Cardiac muscle cell (in vitro differentiated cells and primary cell): ENCODE data around the gene CTNNA2. TPM values are rescaled to one million over a fixed set of nuclear protein-coding genes. Genes with fewer than 3 reads are reported as not detected.

Experiments used
- DNase-seq, 2 donors: peaks; one replicate each; pipeline versions ENCODE4 v3.0.0 to v3.0.0-alpha.2; 2010 to 2017; ENCODE audit warnings: low read depth in 1 of 2, low spot score in 1 of 2
- H3K27ac ChIP-seq: fragments of 200-600 bp; sonication (generic); 2 replicates; pipeline ENCODE4 v1.5.1; 2016
- H3K27me3 ChIP-seq: fragments of 200-600 bp; sonication (generic); 2 replicates; pipeline ENCODE4 v1.6.0; 2016; ENCODE audit warnings: control low read depth
- H3K36me3 ChIP-seq: fragments of 200-600 bp; sonication (generic); 2 replicates; pipeline ENCODE4 v1.5.1; 2016; ENCODE audit warnings: control low read depth
- H3K4me1 ChIP-seq: fragments of 200-600 bp; sonication (generic); 2 replicates; pipeline ENCODE4 v1.8.1; 2017; ENCODE audit warnings: low read depth, mild to moderate bottlenecking, mixed run types
- H3K4me3 ChIP-seq: fragments of 200-600 bp; sonication (generic); 2 replicates; pipeline ENCODE4 v1.5.1; 2016; ENCODE audit warnings: mild to moderate bottlenecking
- H3K9me3 ChIP-seq: fragments of 200-600 bp; sonication (generic); 2 replicates; pipeline ENCODE4 v1.5.1; 2017; ENCODE audit warnings: low read depth, mild to moderate bottlenecking, control low read depth
- CTCF ChIP-seq: IDR thresholded peaks from 2 replicates; pipeline ENCODE4 v1.5.1; 2012; ENCODE audit warnings: low read depth, mild to moderate bottlenecking, low read length
- polyA plus RNA-seq: library from polyadenylated mRNA; unstranded; fragments of >200 nt; fragmentation: Nextera tagmentation; extraction: Ambion mirVana; gene quantifications from 2 replicates; pipeline ENCODE4 v1.2.1, GENCODE V29; 2016
- total RNA-seq: library from RNA; depleted of rRNA; stranded (reverse); fragments of >200 nt; gene quantifications from 2 replicates; pipeline ENCODE4 v1.2.3, GENCODE V29; 2016

The CTNNA2 gene
- total and polyA plus RNA-seq, 2 experiments from 2014 or later: 7.4 to 17.4 TPM

DNA sequence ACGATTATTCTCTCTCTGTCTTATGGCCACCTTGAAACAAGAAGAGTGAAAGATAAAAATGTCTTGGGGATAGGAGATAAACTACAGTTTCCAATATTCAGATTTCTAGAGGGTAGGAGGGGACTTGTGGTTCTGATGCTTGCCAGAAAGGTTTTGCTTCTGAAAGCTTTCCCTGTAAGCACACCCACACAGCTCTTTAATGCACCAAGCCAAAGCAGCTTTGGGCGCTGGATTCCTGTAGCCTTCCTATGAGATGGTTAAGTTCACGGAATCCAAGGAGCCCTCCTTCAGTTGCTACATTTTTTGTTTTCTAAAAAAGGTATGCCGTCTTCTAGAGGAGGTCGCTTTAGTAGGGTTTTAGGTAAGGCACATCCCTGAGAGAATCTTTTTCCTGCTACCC, 786.8 kb downstream of the CTNNA2 start:
- Histone ChIP-seq H3K27ac (no peak overlapping the region), H3K27me3 (peaks cover 13% of the 10 kb centered on the region), H3K4me1 (peaks cover 18% of the 10 kb centered on the region), H3K36me3 (no peaks in the 10 kb centered on the region), H3K4me3 (no peak overlapping the region), H3K9me3 (no peaks in the 10 kb centered on the region)
- DNase-seq: no peak
- TF ChIP-seq CTCF: no peak

DNA sequence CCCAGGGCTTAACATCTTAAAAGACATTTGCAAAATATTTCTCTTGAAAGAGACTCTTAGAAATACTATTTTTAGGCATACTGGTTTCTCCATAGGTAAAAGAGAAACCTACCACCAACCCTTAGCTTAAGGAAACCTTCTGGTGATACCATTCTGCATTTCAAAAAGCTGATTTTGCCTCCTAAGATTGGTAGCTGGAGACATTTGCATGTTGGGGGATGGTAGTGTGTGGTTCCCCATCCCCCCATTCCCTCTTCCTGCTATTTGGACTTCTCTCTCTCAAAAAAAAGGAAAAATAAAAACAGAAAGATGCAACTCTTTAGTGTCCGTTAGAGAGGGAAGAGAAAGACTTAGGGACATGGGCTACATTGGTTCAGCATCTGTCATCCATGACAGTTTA, 787.5 kb downstream of the CTNNA2 start:
- H3K27ac ChIP-seq: no peak overlapping the region
- peaks cover 18% of the 10 kb centered on the region for H3K4me1 ChIP-seq
- no peaks in the 10 kb centered on the region for H3K36me3 ChIP-seq
- DNase-seq: no peak
- H3K4me3 ChIP-seq: peak overlapping the region; percentile 4
- H3K27me3 ChIP-seq: peaks cover 13% of the 10 kb centered on the region
- H3K9me3 ChIP-seq: no peaks in the 10 kb centered on the region
- no peak for TF ChIP-seq CTCF

GRCh38 chr2:80300954-80301353, 788.1 kb downstream of the CTNNA2 start:
- no peak for DNase-seq
- Histone ChIP-seq H3K4me3 (peak overlapping the region; percentile 8), H3K27me3 (peaks cover 13% of the 10 kb centered on the region)

DNA sequence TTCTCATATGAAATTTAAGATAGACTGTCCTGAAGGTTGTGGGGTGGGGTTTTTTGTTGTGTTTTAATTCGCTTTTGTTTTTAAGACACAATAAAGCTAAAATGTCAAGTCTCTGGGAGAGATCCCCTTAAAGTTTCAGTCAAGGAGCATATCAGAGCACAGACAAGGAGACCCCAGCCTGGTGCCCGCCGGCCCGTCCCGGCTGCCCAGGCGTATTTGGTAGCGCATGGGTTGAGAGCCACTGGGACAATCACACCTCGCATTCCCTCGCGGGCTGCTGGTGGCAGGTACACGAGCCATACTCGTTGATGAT, 789.1 kb downstream of the CTNNA2 start:
- Histone ChIP-seq H3K27me3 (peaks cover 13% of the 10 kb centered on the region), H3K27ac (no peak overlapping the region), H3K4me3 (peak overlapping the region; percentile 58), H3K4me1 (peaks cover 18% of the 10 kb centered on the region), H3K9me3 (no peaks in the 10 kb centered on the region), H3K36me3 (no peaks in the 10 kb centered on the region)
- no peak for TF ChIP-seq CTCF
- DNase-seq: no peak

More at GRCh38 chr2:80300954-80301353, 788.1 kb downstream of the CTNNA2 start:
- Histone ChIP-seq H3K27ac (no peak overlapping the region), H3K4me1 (peaks cover 18% of the 10 kb centered on the region), H3K9me3 (no peaks in the 10 kb centered on the region), H3K36me3 (no peaks in the 10 kb centered on the region)
- TF ChIP-seq CTCF: no peak

GRCh38 chr2:80302314-80303005, 789.6 kb downstream of the CTNNA2 start:
- no peak for TF ChIP-seq CTCF
- H3K27me3 ChIP-seq: peaks cover 13% of the 10 kb centered on the region
- DNase-seq: no peak
- H3K27ac ChIP-seq: no peak overlapping the region
- no peaks in the 10 kb centered on the region for H3K9me3 ChIP-seq
- no peaks in the 10 kb centered on the region for H3K36me3 ChIP-seq
- H3K4me1 ChIP-seq: peaks cover 18% of the 10 kb centered on the region
- H3K4me3 ChIP-seq: peak overlapping the region; percentile 58
